Sigmoid colon (tissue), 4 donors: ENCODE data around the gene ADISSP.

Experiments used
- CTCF ChIP-seq, 4 experiments: fragments of 450-650 bp in 3 of 4; fragments of 200-600 bp in 1 of 4; IDR thresholded peaks; one replicate each; pipeline ENCODE4 v1.5.1; 2016 to 2019; ENCODE audit warnings: antibody characterized with exemption in 4 of 4, mild to moderate bottlenecking in 3 of 4, moderate library complexity in 2 of 4
- EP300 ChIP-seq, 4 donors: sonication (generic); formaldehyde crosslinking; IDR thresholded peaks; one replicate each; pipeline ENCODE4 v1.6.1; 2017; ENCODE audit warnings: antibody characterized with exemption in 4 of 4
- POLR2A ChIP-seq, 2 donors: fragments of 450-650 bp; IDR thresholded peaks; one replicate each; pipeline ENCODE4 v1.6.1; 2016; ENCODE audit warnings: antibody characterized with exemption in 2 of 2, mild to moderate bottlenecking in 2 of 2, moderate library complexity in 2 of 2

- no peak for TF ChIP-seq CTCF (IDR thresholded peaks at IDR 0.05)
- TF ChIP-seq POLR2A (IDR thresholded peaks at IDR 0.05), result no peak
- TF ChIP-seq EP300 (IDR thresholded peaks at IDR 0.05), result no peak
Observed at GRCh38 chr20:3812259-3812681, 44.7 kb upstream of the ADISSP start.
